NCI-H345 treated with DMSO at 0.1 percent for 48 hours (cell line): ENCODE measurements around the gene ANKRD27.
"Not testable (repeated sequence)": the region's sequence is repeated elsewhere in the genome, so short reads cannot be mapped to it uniquely, and the experiment has no call there.

Experiments
- DNase-seq: peaks from one replicate; lab custom pipeline; 2025; ENCODE audit not compliant: unreplicated experiment; lab: John Stamatoyannopoulos, UW

ANKRD27 gene

GRCh38 chr19:32656379-32656778, 18.6 kb downstream of the ANKRD27 start:
- DNase-seq, result not testable (repeated sequence)

- DNase-seq, result no peak
These were observed 21.4 kb downstream of the ANKRD27 start for GRCh38 chr19:32653599-32653915.

GRCh38 chr19:32652894-32653598, 21.9 kb downstream of the ANKRD27 start:
- DNase-seq, result no peak

- not testable (repeated sequence) for DNase-seq
These were observed 22.6 kb downstream of the ANKRD27 start for GRCh38 chr19:32652331-32652730.

- no peak for DNase-seq
These were observed 23.2 kb downstream of the ANKRD27 start for GRCh38 chr19:32651729-32652140.

- DNase-seq, result no peak
These were observed 24.3 kb downstream of the ANKRD27 start for GRCh38 chr19:32650671-32651070.

- DNase-seq, result no peak
These were observed 25.2 kb downstream of the ANKRD27 start for GRCh38 chr19:32649751-32650150.

- DNase-seq, result no peak
These were observed 27.6 kb downstream of the ANKRD27 start for GRCh38 chr19:32647361-32647760.

GRCh38 chr19:32646556-32646955, 28.4 kb downstream of the ANKRD27 start:
- DNase-seq, result no peak

- no peak for DNase-seq
These were observed 32.2 kb downstream of the ANKRD27 start for GRCh38 chr19:32642771-32643170.

GRCh38 chr19:32638625-32639024, 36.4 kb downstream of the ANKRD27 start:
- DNase-seq, result no peak

- DNase-seq, result no peak
These were observed 37.5 kb downstream of the ANKRD27 start for GRCh38 chr19:32637480-32637879.

GRCh38 chr19:32631381-32631780, 43.6 kb downstream of the ANKRD27 start:
- DNase-seq, result no peak

GRCh38 chr19:32630338-32630737, 44.6 kb downstream of the ANKRD27 start:
- no peak for DNase-seq

- no peak for DNase-seq
These were observed 47.2 kb downstream of the ANKRD27 start for GRCh38 chr19:32627714-32628270.

- DNase-seq, result no peak
These were observed 48.0 kb downstream of the ANKRD27 start for GRCh38 chr19:32626969-32627368.

- no peak for DNase-seq
These were observed 50.6 kb downstream of the ANKRD27 start for GRCh38 chr19:32624410-32624809.

- no peak for DNase-seq
These were observed 53.0 kb downstream of the ANKRD27 start for GRCh38 chr19:32622002-32622401.

GRCh38 chr19:32619051-32619685, 55.8 kb downstream of the ANKRD27 start:
- DNase-seq, result no peak

- DNase-seq, result no peak
These were observed 59.4 kb downstream of the ANKRD27 start for GRCh38 chr19:32615569-32615968.

GRCh38 chr19:32614916-32615315, 60.1 kb downstream of the ANKRD27 start:
- no peak for DNase-seq

GRCh38 chr19:32613008-32613407, 62.0 kb downstream of the ANKRD27 start:
- no peak for DNase-seq

GRCh38 chr19:32611161-32611560, 63.8 kb downstream of the ANKRD27 start:
- DNase-seq, result no peak
